Activated CD4-positive, alpha-beta memory T cell treated with anti-CD3 and anti-CD28 coated beads, Interleukin-2, amount 10 ng/mL, durations not matched to agents 7 days and 5 days (primary cell): ENCODE results near the gene SPR. TPM values are rescaled to one million over a fixed set of nuclear protein-coding genes. Genes with fewer than 3 reads are reported as not detected.

Experiments used
- total RNA-seq, 2 experiments: library from RNA; stranded (reverse); gene quantifications; one replicate each; pipeline ENCODE4 v1.2.3, GENCODE V29; 2021

Gene SPR
- total RNA-seq, 2 experiments from 2014 or later = 0.63 to 0.71 TPM

Other genes with a start within 250 kb of the SPR start
- gene EXOC6B, start 61.4 kb upstream of the SPR start, total RNA-seq = 10 to 100 TPM; 18.7 to 24.2 TPM
- gene EMX1, start 30.1 kb downstream of the SPR start, total RNA-seq = not detected
- gene SFXN5, start 184.3 kb downstream of the SPR start, total RNA-seq = 1 to 10 TPM; 4.3 to 6.1 TPM
- gene RAB11FIP5, start 225.5 kb downstream of the SPR start, total RNA-seq = 10 to 100 TPM; 22.6 to 24.0 TPM